Limb (tissue), 2 donors: ENCODE data around the gene CLCN2.

Experiments
- DNase-seq, 2 donors: peaks; one replicate each; pipeline ENCODE4 v3.0.0-alpha.2; 2016; ENCODE audit errors: extremely low spot score in 2 of 2

Gene CLCN2

GRCh38 chr3:184298759-184299487, 62.5 kb downstream of the CLCN2 start, which contains the start of gene PSMD2:
PSMD2 (plus strand) TSS chr3:184299241; CDS start chr3:184299267, 26 bp downstream.
- DNase-seq: peak; percentile 95 to 99

DNA sequence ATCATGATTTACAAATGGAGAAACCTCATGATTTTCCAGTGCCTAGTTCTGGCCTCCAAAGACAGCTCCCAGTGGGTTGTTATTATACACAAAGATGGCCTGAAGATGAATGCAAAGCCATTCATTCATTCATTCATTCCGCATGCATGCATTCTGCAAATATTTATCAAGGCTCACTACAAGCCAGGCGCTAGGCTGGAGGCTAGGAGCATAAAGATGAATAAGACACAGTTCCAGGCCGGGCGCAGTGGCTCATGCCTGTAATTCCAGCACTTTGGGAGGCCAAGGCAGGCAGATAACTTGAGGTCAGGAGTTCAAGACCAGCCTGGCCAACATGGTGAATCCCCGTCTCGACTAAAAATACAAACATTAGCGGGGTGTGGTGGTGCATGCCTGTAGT, 64.8 kb downstream of the CLCN2 start:
- no peak for DNase-seq
